Cardiac muscle cell (in vitro differentiated cells and primary cell): ENCODE data around the gene CKMT2. TPM values are rescaled to one million over a fixed set of nuclear protein-coding genes. Genes with fewer than 3 reads are reported as not detected.

Experiments
- DNase-seq, 2 donors: peaks; one replicate each; pipeline versions ENCODE4 v3.0.0 to v3.0.0-alpha.2; 2010 to 2017; ENCODE audit warnings: low read depth in 1 of 2, low spot score in 1 of 2
- H3K27ac ChIP-seq: fragments of 200-600 bp; sonication (generic); 2 replicates; pipeline ENCODE4 v1.5.1; 2016
- H3K27me3 ChIP-seq: fragments of 200-600 bp; sonication (generic); 2 replicates; pipeline ENCODE4 v1.6.0; 2016; ENCODE audit warnings: control low read depth
- H3K36me3 ChIP-seq: fragments of 200-600 bp; sonication (generic); 2 replicates; pipeline ENCODE4 v1.5.1; 2016; ENCODE audit warnings: control low read depth
- H3K4me1 ChIP-seq: fragments of 200-600 bp; sonication (generic); 2 replicates; pipeline ENCODE4 v1.8.1; 2017; ENCODE audit warnings: low read depth, mild to moderate bottlenecking, mixed run types
- H3K4me3 ChIP-seq: fragments of 200-600 bp; sonication (generic); 2 replicates; pipeline ENCODE4 v1.5.1; 2016; ENCODE audit warnings: mild to moderate bottlenecking
- H3K9me3 ChIP-seq: fragments of 200-600 bp; sonication (generic); 2 replicates; pipeline ENCODE4 v1.5.1; 2017; ENCODE audit warnings: low read depth, mild to moderate bottlenecking, control low read depth
- CTCF ChIP-seq: IDR thresholded peaks from 2 replicates; pipeline ENCODE4 v1.5.1; 2012; ENCODE audit warnings: low read depth, mild to moderate bottlenecking, low read length
- polyA plus RNA-seq: library from polyadenylated mRNA; unstranded; fragments of >200 nt; fragmentation: Nextera tagmentation; extraction: Ambion mirVana; gene quantifications from 2 replicates; pipeline ENCODE4 v1.2.1, GENCODE V29; 2016
- total RNA-seq: library from RNA; depleted of rRNA; stranded (reverse); fragments of >200 nt; gene quantifications from 2 replicates; pipeline ENCODE4 v1.2.3, GENCODE V29; 2016

CKMT2 gene
- total and polyA plus RNA-seq, 2 experiments from 2014 or later: 37.1 to 62.6 TPM

GRCh38 chr5:81202655-81203054, 30.5 kb upstream of the CKMT2 start:
- no peaks in the 10 kb centered on the region for H3K27me3 ChIP-seq
- no peaks in the 10 kb centered on the region for H3K4me1 ChIP-seq
- no peaks in the 10 kb centered on the region for H3K9me3 ChIP-seq
- DNase-seq: peak in 1 of 2 donors; percentile 28
- H3K36me3 ChIP-seq: no peaks in the 10 kb centered on the region
- no peak for TF ChIP-seq CTCF
- H3K27ac ChIP-seq: no peak overlapping the region
- no peak overlapping the region for H3K4me3 ChIP-seq

DNA sequence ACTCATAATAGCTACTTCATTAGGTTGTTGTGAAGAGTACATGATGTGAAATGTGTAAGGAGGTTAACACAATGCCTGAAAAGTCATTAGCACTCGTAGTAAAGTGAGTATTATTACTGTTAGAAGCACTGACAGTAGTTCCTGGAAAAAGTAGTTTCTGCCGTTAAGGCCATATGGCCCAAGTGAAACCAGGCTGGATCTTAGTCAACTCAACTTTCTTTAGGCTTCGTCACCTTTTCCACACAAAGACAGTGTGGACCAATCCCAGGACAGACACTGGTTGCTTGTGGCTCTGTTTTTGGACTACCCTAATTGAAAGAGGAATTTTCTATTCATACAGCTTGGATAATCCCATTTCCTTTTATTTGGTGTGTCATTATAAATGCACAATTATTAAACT, 29.4 kb upstream of the CKMT2 start:
- Histone ChIP-seq H3K9me3 (no peaks in the 10 kb centered on the region), H3K4me3 (no peak overlapping the region), H3K36me3 (no peaks in the 10 kb centered on the region), H3K27me3 (no peaks in the 10 kb centered on the region), H3K4me1 (no peaks in the 10 kb centered on the region), H3K27ac (no peak overlapping the region)
- no peak for DNase-seq
- no peak for TF ChIP-seq CTCF

DNA sequence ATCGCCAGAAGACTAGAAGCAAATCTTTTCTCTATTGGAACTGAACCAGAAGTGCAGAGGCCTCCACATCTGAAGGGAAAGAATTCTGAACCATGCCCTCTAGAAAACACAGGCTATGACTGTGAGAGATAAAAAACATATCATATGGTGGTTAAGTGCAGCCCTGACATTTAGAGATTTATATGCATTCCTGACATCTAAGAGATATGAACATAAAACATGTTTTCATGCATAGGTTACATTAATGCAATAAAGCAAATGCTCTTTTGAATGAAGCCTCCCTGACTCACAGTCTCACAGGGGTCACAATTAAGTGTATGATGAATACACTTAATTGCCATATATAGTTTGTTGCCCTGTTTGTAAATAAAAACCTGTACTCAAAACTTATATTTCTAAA, 28.9 kb upstream of the CKMT2 start:
- Histone ChIP-seq H3K9me3 (no peaks in the 10 kb centered on the region), H3K36me3 (no peaks in the 10 kb centered on the region), H3K27me3 (no peaks in the 10 kb centered on the region), H3K27ac (no peak overlapping the region), H3K4me3 (no peak overlapping the region), H3K4me1 (no peaks in the 10 kb centered on the region)
- no peak for TF ChIP-seq CTCF
- DNase-seq: no peak

- TF ChIP-seq CTCF: peak; percentile 4
- H3K27ac ChIP-seq: no peak overlapping the region
- no peaks in the 10 kb centered on the region for H3K4me1 ChIP-seq
- no peak overlapping the region for H3K4me3 ChIP-seq
- no peaks in the 10 kb centered on the region for H3K9me3 ChIP-seq
- no peak for DNase-seq
- no peaks in the 10 kb centered on the region for H3K27me3 ChIP-seq
- no peaks in the 10 kb centered on the region for H3K36me3 ChIP-seq
Observed at GRCh38 chr5:81205058-81205457, 28.1 kb upstream of the CKMT2 start.

GRCh38 chr5:81207009-81207408, 26.1 kb upstream of the CKMT2 start:
- DNase-seq: peak; percentile 23 to 25
- H3K9me3 ChIP-seq: no peaks in the 10 kb centered on the region
- H3K27me3 ChIP-seq: no peaks in the 10 kb centered on the region
- no peaks in the 10 kb centered on the region for H3K36me3 ChIP-seq
- peak; percentile 38 for TF ChIP-seq CTCF
- no peak overlapping the region for H3K4me3 ChIP-seq
- no peaks in the 10 kb centered on the region for H3K4me1 ChIP-seq
- no peak overlapping the region for H3K27ac ChIP-seq

DNA sequence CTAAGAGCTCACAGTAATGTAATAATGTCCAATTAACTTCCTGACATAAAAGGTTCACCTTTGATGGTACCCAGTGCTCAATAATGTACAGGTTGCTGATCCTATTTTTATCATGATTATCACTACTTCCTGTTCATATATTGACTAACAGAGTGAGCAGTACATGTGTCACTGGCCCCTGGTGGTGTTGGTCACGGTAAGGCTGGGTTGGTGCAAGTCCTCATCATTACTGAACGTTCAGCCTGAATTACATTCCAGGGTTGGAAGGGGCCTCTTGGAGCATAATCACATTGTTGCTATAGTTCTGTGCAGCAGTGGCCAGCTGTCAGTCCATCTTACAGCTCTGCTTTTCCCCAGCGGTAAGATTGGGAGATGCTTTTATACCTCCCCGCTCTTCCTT, 24.2 kb upstream of the CKMT2 start:
- no peaks in the 10 kb centered on the region for H3K9me3 ChIP-seq
- DNase-seq: no peak
- H3K27me3 ChIP-seq: no peaks in the 10 kb centered on the region
- H3K4me1 ChIP-seq: no peaks in the 10 kb centered on the region
- no peaks in the 10 kb centered on the region for H3K36me3 ChIP-seq
- H3K4me3 ChIP-seq: no peak overlapping the region
- TF ChIP-seq CTCF: no peak
- H3K27ac ChIP-seq: no peak overlapping the region
